Activated CD8-positive, alpha-beta T cell treated with anti-CD3 and anti-CD28 coated beads for 36 hours (primary cell): ENCODE results near the gene S100A3. TPM values are rescaled to one million over a fixed set of nuclear protein-coding genes. Genes with fewer than 3 reads are reported as not detected.

Source experiments
- ATAC-seq: fragments of 200-7000 bp; cut with Tn5 transposase; one replicate; pipeline ENCODE4 v1.10.0; 2021; ENCODE audit warnings: mild to moderate bottlenecking, moderate library complexity
- CTCF ChIA-PET: fragments of 350-600 bp; sonication (Branson Sonifier 250); formaldehyde crosslinking; loops from one replicate; lab custom pipeline; 2021; ENCODE audit warnings: antibody characterized with exemption; lab: Charles Lee
- POLR2A ChIA-PET: fragments of 350-600 bp; sonication (Branson Sonifier 250); formaldehyde crosslinking; loops from one replicate; lab custom pipeline; 2021; ENCODE audit warnings: antibody characterized with exemption; lab: Charles Lee
- DNase-seq: peaks from one replicate; pipeline ENCODE4 v3.0.0-alpha.2; 2020
- H3K27ac Mint-ChIP-seq: one replicate; pipeline ENCODE4 v1.8.0; 2021; ENCODE audit warnings: mild to moderate bottlenecking, mixed read lengths
- H3K27me3 Mint-ChIP-seq: one replicate; pipeline ENCODE4 v1.8.0; 2021; ENCODE audit warnings: mixed read lengths
- H3K36me3 Mint-ChIP-seq: one replicate; pipeline ENCODE4 v1.8.0; 2021; ENCODE audit warnings: low read depth, mixed read lengths
- H3K4me1 Mint-ChIP-seq: one replicate; pipeline ENCODE4 v1.8.0; 2021; ENCODE audit warnings: low read depth, mixed read lengths
- H3K4me3 Mint-ChIP-seq: one replicate; pipeline ENCODE4 v1.8.0; 2021; ENCODE audit warnings: mild to moderate bottlenecking, moderate library complexity, mixed read lengths
- H3K9me3 Mint-ChIP-seq: one replicate; pipeline ENCODE4 v1.8.0; 2021; ENCODE audit warnings: mixed read lengths
- intact Hi-C: fragments of 100-400 bp; cut with micrococcal nuclease; formaldehyde crosslinking; loops from one replicate; pipeline ENCODE4 v1.10.0; 2022
- total RNA-seq, 2 experiments: library from RNA; stranded (reverse); gene quantifications; one replicate each; pipeline ENCODE4 v1.2.3, GENCODE V29; 2021
- TF ChIP-seq, protein P1 (sequence below): fragments of 200-600 bp; IDR thresholded peaks from one replicate; pipeline ENCODE4 v1.8.0; 2022; ENCODE audit warnings: antibody characterized with exemption, mild to moderate bottlenecking

Gene S100A3
- total RNA-seq, 2 experiments from 2014 or later = not detected

DNA sequence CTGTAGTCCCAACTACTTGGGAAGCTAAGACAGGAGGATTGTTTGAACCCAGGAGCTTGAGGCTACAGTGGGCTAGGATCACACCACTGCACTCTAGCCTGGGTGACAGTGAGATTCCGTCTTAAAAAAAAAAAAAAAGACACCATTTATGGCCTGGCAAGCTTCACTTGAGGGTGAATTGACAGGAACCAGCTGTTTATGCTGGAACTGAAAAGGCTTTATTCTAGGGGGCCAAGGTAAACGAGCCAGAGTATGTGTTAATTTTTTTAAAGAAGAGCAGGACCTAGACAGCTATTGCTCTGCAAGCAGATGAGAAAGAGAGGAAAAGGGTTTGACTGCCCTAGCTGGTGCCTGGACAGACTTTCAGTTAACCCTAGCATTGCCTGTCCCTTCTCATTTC is 50.3 kb downstream of the S100A3 start:
- H3K4me1 Mint-ChIP-seq = no peaks in the 10 kb centered on the region
- no peak overlapping the region for H3K27ac Mint-ChIP-seq
- H3K27me3 Mint-ChIP-seq = peaks cover 19% of the 10 kb centered on the region
- no peak overlapping the region for H3K4me3 Mint-ChIP-seq
- no peaks in the 10 kb centered on the region for H3K9me3 Mint-ChIP-seq
- H3K36me3 Mint-ChIP-seq = no peaks in the 10 kb centered on the region
- TF ChIP-seq, protein P1, sequence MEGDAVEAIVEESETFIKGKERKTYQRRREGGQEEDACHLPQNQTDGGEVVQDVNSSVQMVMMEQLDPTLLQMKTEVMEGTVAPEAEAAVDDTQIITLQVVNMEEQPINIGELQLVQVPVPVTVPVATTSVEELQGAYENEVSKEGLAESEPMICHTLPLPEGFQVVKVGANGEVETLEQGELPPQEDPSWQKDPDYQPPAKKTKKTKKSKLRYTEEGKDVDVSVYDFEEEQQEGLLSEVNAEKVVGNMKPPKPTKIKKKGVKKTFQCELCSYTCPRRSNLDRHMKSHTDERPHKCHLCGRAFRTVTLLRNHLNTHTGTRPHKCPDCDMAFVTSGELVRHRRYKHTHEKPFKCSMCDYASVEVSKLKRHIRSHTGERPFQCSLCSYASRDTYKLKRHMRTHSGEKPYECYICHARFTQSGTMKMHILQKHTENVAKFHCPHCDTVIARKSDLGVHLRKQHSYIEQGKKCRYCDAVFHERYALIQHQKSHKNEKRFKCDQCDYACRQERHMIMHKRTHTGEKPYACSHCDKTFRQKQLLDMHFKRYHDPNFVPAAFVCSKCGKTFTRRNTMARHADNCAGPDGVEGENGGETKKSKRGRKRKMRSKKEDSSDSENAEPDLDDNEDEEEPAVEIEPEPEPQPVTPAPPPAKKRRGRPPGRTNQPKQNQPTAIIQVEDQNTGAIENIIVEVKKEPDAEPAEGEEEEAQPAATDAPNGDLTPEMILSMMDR = no peak
- DNase-seq = no peak
- ATAC-seq = no peak
- ChIA-PET CTCF (interaction anchor here (0.9 to 5.8 kb wide), 4 partner anchors 9 to 145 kb away, joined by 3 to 123 read pairs (median 4); no protein-coding TSS in a partner anchor), POLR2A (no interaction called here)
- intact Hi-C loops = no loop called here

Other genes starting within 250 kb of the S100A3 start
- not detected for gene PGLYRP3, start 236.3 kb downstream of the S100A3 start, total RNA-seq
- not detected for gene PGLYRP4, start 200.4 kb downstream of the S100A3 start, total RNA-seq
- gene S100A9, start 191.4 kb downstream of the S100A3 start, total RNA-seq = not detected
- not detected for gene S100A12, start 173.6 kb downstream of the S100A3 start, total RNA-seq
- gene S100A8, start 158.2 kb downstream of the S100A3 start, total RNA-seq = not detected
- gene S100A7A, start 132.7 kb downstream of the S100A3 start, total RNA-seq = not detected
- not detected for gene S100A7, start 88.6 kb downstream of the S100A3 start, total RNA-seq
- 100 to 1,000 TPM; 200 to 211 TPM for gene S100A6, start 13.3 kb downstream of the S100A3 start, total RNA-seq
- gene S100A5, start 8.3 kb downstream of the S100A3 start, total RNA-seq = 1 to 10 TPM; 1.1 to 1.2 TPM
- gene S100A4, start 3.5 kb downstream of the S100A3 start, total RNA-seq = 100 to 1,000 TPM; 109 to 118 TPM
- gene S100A2, start 16.6 kb upstream of the S100A3 start, total RNA-seq = under 1 TPM in 1 of 2 experiments, not detected in 1; 0.50 TPM
- gene S100A16, start 63.9 kb upstream of the S100A3 start, total RNA-seq = not detected
- not detected for gene S100A14, start 67.1 kb upstream of the S100A3 start, total RNA-seq
- gene S100A13, start 78.2 kb upstream of the S100A3 start, total RNA-seq = 1 to 10 TPM; 8.1 to 9.4 TPM
- gene S100A1, start 79.2 kb upstream of the S100A3 start, total RNA-seq = not detected
- gene CHTOP, start 84.8 kb upstream of the S100A3 start, total RNA-seq = 10 to 100 TPM; 76.8 to 83.2 TPM
- 10 to 100 TPM; 25.7 to 27.3 TPM for gene SNAPIN, start 109.4 kb upstream of the S100A3 start, total RNA-seq
- 100 to 1,000 TPM; 328 to 333 TPM for gene ILF2, start 121.7 kb upstream of the S100A3 start, total RNA-seq
- not detected for gene NPR1, start 129.4 kb upstream of the S100A3 start, total RNA-seq
- 10 to 100 TPM; 45.0 to 45.5 TPM for gene INTS3, start 178.8 kb upstream of the S100A3 start, total RNA-seq
- 1 to 10 TPM; 7.2 to 10.0 TPM for gene SLC27A3, start 226.1 kb upstream of the S100A3 start, total RNA-seq